HUES48 (cell line): ENCODE results near the gene KDM4D.
A peak's percentile ranks its signal among the peaks of the same experiment; 100 is the strongest.
"Not testable (repeated sequence)": the region's sequence is repeated elsewhere in the genome, so short reads cannot be mapped to it uniquely, and the experiment has no call there.

ENCODE experiments used
- H3K27ac ChIP-seq: one replicate; pipeline ENCODE4 v1.7.0; 2013; ENCODE audit warnings: low read depth, low read length, inconsistent platforms
- H3K27me3 ChIP-seq: 2 replicates; pipeline ENCODE4 v1.6.1; 2013; ENCODE audit warnings: mild to moderate bottlenecking, low read length; ENCODE audit not compliant: control insufficient read depth, insufficient read depth
- H3K36me3 ChIP-seq: 2 replicates; pipeline ENCODE4 v1.6.1; 2013; ENCODE audit warnings: low read length; ENCODE audit not compliant: control insufficient read depth, insufficient read depth
- H3K4me1 ChIP-seq: 2 replicates; pipeline ENCODE4 v1.6.1; 2013; ENCODE audit warnings: mild to moderate bottlenecking, low read length; ENCODE audit not compliant: control insufficient read depth, insufficient read depth
- H3K4me3 ChIP-seq: 2 replicates; pipeline ENCODE4 v1.5.1; 2013; ENCODE audit warnings: mild to moderate bottlenecking, low read depth, low read length
- H3K9ac ChIP-seq: 2 replicates; pipeline ENCODE4 v1.6.1; 2013; ENCODE audit warnings: mild to moderate bottlenecking, low read depth, low read length, moderate library complexity
- H3K9me3 ChIP-seq: 2 replicates; pipeline ENCODE4 v1.6.1; 2013; ENCODE audit warnings: low read length; ENCODE audit not compliant: control insufficient read depth, insufficient read depth

Gene KDM4D

GRCh38 chr11:94973099-94973968 lies at the start of gene KDM4D, which contains the start of gene CWC15:
Gene KDM4D (plus strand): TSS chr11:94973709. CDS start chr11:94997373, 23,664 bp downstream.
Gene CWC15 (minus strand): TSS chr11:94973556. CDS start chr11:94972185, 1,371 bp downstream.
- Histone ChIP-seq H3K27me3 (no peaks in the 10 kb centered on the region), H3K4me1 (peaks cover 4% of the 10 kb centered on the region; the same call in 1 of the 2 replicates), H3K36me3 (peaks cover 40% of the 10 kb centered on the region), H3K9ac (peak within 1 kb of the TSS; percentile 89), H3K4me3 (peak within 1 kb of the TSS; percentile 100), H3K27ac (peak within 1 kb of the TSS; percentile 87), H3K9me3 (no peaks in the 10 kb centered on the region)

- Histone ChIP-seq H3K4me1 (peaks cover 8% of the 10 kb centered on the region; the same call in 1 of the 2 replicates), H3K27me3 (no peaks in the 10 kb centered on the region), H3K36me3 (no peaks in the 10 kb centered on the region), H3K9me3 (no peaks in the 10 kb centered on the region), H3K9ac (no peak overlapping the region), H3K27ac (no peak overlapping the region), H3K4me3 (no peak overlapping the region)
These were observed 49.3 kb upstream of the KDM4D start for GRCh38 chr11:94924171-94924572.

- H3K27me3 ChIP-seq = no peaks in the 10 kb centered on the region
These were observed 48.9 kb upstream of the KDM4D start for GRCh38 chr11:94924612-94925011.

GRCh38 chr11:94925422-94926270 lies 47.9 kb upstream of the KDM4D start:
- Histone ChIP-seq H3K4me1 (peaks cover 8% of the 10 kb centered on the region; the same call in 1 of the 2 replicates), H3K4me3 (no peak overlapping the region), H3K9me3 (no peaks in the 10 kb centered on the region), H3K9ac (no peak overlapping the region), H3K36me3 (no peaks in the 10 kb centered on the region), H3K27ac (peak overlapping the region; percentile 1), H3K27me3 (no peaks in the 10 kb centered on the region)

More at GRCh38 chr11:94924612-94925011, 48.9 kb upstream of the KDM4D start:
- H3K36me3 ChIP-seq = no peaks in the 10 kb centered on the region
- H3K4me3 ChIP-seq = no peak overlapping the region
- H3K27ac ChIP-seq = no peak overlapping the region
- no peak overlapping the region for H3K9ac ChIP-seq
- no peaks in the 10 kb centered on the region for H3K9me3 ChIP-seq
- H3K4me1 ChIP-seq = peaks cover 8% of the 10 kb centered on the region; the same call in 1 of the 2 replicates

GRCh38 chr11:94926271-94926625 lies 47.3 kb upstream of the KDM4D start:
- Histone ChIP-seq H3K27me3 (no peaks in the 10 kb centered on the region), H3K4me1 (peaks cover 8% of the 10 kb centered on the region; the same call in 1 of the 2 replicates), H3K9ac (no peak overlapping the region), H3K36me3 (no peaks in the 10 kb centered on the region), H3K9me3 (no peaks in the 10 kb centered on the region), H3K27ac (peak overlapping the region; percentile 1), H3K4me3 (no peak overlapping the region)

DNA sequence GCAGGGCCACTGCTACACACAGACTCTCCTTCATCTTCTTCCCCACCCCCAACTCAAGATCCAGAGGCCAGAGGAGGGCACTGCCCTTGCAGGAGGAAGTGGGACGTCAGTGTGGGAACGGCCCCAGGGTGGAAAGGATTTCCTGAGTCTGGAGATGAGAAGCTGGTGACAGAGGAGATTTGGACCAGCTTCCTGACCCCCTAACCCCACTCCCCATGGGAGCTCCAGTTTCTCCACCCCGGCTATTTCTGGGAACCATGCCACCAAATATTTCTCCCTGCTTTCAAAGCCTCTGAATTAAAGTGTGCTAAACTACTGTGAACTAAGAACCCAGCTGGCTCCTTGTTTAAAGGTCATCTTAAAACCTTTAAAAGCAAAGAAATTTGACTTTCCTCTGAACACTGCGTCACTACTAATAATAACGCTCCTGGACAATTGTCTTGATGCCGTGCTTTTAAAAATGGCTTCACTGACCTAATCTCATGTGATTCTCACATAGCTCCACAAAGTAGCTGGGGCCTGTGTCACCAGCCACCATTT lies 46.7 kb upstream of the KDM4D start:
- H3K36me3 ChIP-seq = no peaks in the 10 kb centered on the region
- no peaks in the 10 kb centered on the region for H3K9me3 ChIP-seq
- no peak overlapping the region for H3K9ac ChIP-seq
- H3K4me3 ChIP-seq = no peak overlapping the region
- H3K4me1 ChIP-seq = peaks cover 8% of the 10 kb centered on the region; the same call in 1 of the 2 replicates
- no peak overlapping the region for H3K27ac ChIP-seq
- no peaks in the 10 kb centered on the region for H3K27me3 ChIP-seq

GRCh38 chr11:94928117-94928990 lies 45.2 kb upstream of the KDM4D start:
- Histone ChIP-seq H3K4me3 (no peak overlapping the region), H3K27ac (no peak overlapping the region), H3K36me3 (no peaks in the 10 kb centered on the region), H3K9me3 (no peaks in the 10 kb centered on the region), H3K9ac (no peak overlapping the region), H3K4me1 (peaks cover 8% of the 10 kb centered on the region), H3K27me3 (no peaks in the 10 kb centered on the region)

DNA sequence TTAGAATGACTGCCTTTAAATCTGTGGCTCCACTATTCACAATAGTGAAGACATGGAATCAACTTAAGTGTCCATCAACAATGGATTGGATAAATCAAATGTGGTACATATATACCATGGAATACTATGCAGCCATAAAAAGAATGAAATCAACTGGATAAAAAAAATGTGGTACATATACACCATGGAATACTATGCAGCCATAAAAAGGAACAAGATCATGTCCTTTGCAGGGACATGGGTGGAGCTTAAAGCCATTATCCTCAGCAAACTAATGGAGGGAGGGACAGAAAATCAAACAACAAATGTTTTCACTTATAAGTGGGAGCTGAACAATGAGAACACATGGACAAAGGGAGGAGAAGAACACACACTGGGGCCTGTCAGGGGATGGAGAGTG lies 41.4 kb upstream of the KDM4D start:
- H3K27ac ChIP-seq, H3K27me3 ChIP-seq, H3K36me3 ChIP-seq, H3K4me3 ChIP-seq, H3K9ac ChIP-seq, H3K9me3 ChIP-seq: not testable (repeated sequence)
- H3K4me1 ChIP-seq = peaks cover 12% of the 10 kb centered on the region; the same call in 1 of the 2 replicates

DNA sequence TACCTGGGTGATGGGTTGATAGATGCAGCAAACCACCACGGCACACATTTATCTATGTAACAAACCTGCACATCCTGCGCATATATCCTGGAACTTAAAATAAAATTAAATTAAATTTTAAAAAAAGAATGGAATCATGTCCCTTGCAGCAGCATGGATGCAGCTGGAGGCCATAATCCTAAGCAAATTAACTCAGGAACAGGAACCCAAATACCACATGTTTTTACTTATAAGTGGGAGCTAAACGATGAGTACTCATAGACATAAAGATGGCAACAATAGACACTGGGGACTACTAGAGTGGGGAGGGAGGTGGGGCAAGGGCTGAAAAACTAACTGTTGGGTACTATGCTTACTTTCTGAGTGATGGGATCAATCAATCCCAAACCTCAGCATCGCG lies 41.0 kb upstream of the KDM4D start:
- Histone ChIP-seq H3K9me3 (no peaks in the 10 kb centered on the region), H3K27me3 (no peaks in the 10 kb centered on the region), H3K36me3 (no peaks in the 10 kb centered on the region), H3K4me3 (no peak overlapping the region), H3K9ac (no peak overlapping the region), H3K27ac (no peak overlapping the region), H3K4me1 (peaks cover 12% of the 10 kb centered on the region; the same call in 1 of the 2 replicates)
